Gastrocnemius medialis (tissue), 4 donors: ENCODE measurements around the gene DPRX.

ENCODE experiments used
- CTCF ChIP-seq, 5 experiments: fragments of 450-650 bp in 3 of 5; fragments of 200-600 bp in 2 of 5; sonication (generic) in 2 of 5; IDR thresholded peaks in 4 of 5; conservative IDR thresholded peaks in 1 of 5; 1 replicate in 4 of 5; 2 replicates in 1 of 5; pipeline ENCODE4 v1.5.1; 2016 to 2019; ENCODE audit warnings: antibody characterized with exemption in 5 of 5, mild to moderate bottlenecking in 3 of 5, moderate library complexity in 3 of 5
- POLR2A ChIP-seq, 2 donors: fragments of 450-650 bp; IDR thresholded peaks; one replicate each; pipeline ENCODE4 v1.6.1; 2017; ENCODE audit warnings: antibody characterized with exemption in 2 of 2, mild to moderate bottlenecking in 2 of 2, moderate library complexity in 2 of 2

DNA sequence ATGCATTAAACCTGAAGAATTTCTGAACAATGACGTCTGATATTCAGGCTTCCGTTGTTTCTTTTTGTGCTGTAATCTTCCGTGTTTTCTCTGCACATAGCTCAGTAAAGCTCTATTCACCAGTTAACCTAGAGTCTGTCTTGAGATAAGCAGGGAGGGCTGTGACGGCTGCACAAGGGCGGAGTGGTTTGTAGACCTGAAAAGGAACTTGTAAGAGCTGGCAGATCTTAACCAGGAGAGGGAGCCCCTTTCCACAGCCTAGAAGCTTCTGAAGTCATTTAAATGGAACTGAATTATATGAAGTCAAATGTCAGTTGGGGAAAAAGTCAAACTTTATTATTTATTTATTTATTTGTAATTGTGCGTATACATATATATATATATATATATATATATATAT is 27.5 kb downstream of the DPRX start:
- TF ChIP-seq CTCF (IDR thresholded peaks at IDR 0.05 in 4 of 5, conservative IDR thresholded peaks at IDR 0.05 in 1 of 5) = peak in 1 of 5 experiments; percentile 20
- no peak for TF ChIP-seq POLR2A (IDR thresholded peaks at IDR 0.05)
